GM23338 (cell line): Measurements from ENCODE around the gene SIGLEC12. TPM values are rescaled to one million over a fixed set of nuclear protein-coding genes. Genes with fewer than 3 reads are reported as not detected.

Experiments used
- ATAC-seq: fragments of 200-7000 bp; cut with Tn5 transposase; 3 replicates; pipeline ENCODE4 v1.9.1; 2020
- DNase-seq: peaks from one replicate; pipeline ENCODE4 v3.0.0-alpha.2; 2015; ENCODE audit warnings: low spot score
- H2AFZ ChIP-seq: fragments of 200-600 bp; sonication (generic); 2 replicates; pipeline ENCODE4 v1.8.0; 2016; ENCODE audit warnings: antibody characterized with exemption, mild to moderate bottlenecking, moderate library complexity
- H3F3A ChIP-seq: fragments of 200-600 bp; sonication (generic); replicated peaks from 2 replicates; pipeline ENCODE4 v1.8.0; 2017; ENCODE audit warnings: antibody characterized with exemption, mixed run types, low read depth
- H3K27ac ChIP-seq: fragments of 200-600 bp; sonication (generic); 2 replicates; pipeline ENCODE4 v1.6.1; 2016; ENCODE audit warnings: low read depth
- H3K27me3 ChIP-seq: fragments of 200-600 bp; sonication (generic); 2 replicates; pipeline ENCODE4 v1.8.0; 2016; ENCODE audit warnings: mild to moderate bottlenecking, mixed run types, moderate library complexity; ENCODE audit not compliant: insufficient read depth
- H3K36me3 ChIP-seq: fragments of 200-600 bp; sonication (generic); 2 replicates; pipeline ENCODE4 v1.8.0; 2016; ENCODE audit warnings: mild to moderate bottlenecking; ENCODE audit not compliant: insufficient read depth
- H3K4me1 ChIP-seq: fragments of 200-600 bp; sonication (generic); 2 replicates; pipeline ENCODE4 v1.8.0; 2016; ENCODE audit warnings: mild to moderate bottlenecking, moderate library complexity; ENCODE audit not compliant: insufficient read depth
- H3K4me2 ChIP-seq: fragments of 200-600 bp; sonication (generic); 2 replicates; pipeline ENCODE4 v1.7.1; 2017; ENCODE audit warnings: mixed run types
- H3K4me3 ChIP-seq: fragments of 200-600 bp; sonication (generic); 2 replicates; pipeline ENCODE4 v1.6.1; 2016; ENCODE audit warnings: mixed run types
- H3K79me2 ChIP-seq: fragments of 200-600 bp; sonication (generic); replicated peaks from 2 replicates; pipeline ENCODE4 v1.8.0; 2017; ENCODE audit warnings: mild to moderate bottlenecking; ENCODE audit not compliant: insufficient read depth
- H3K9me2 ChIP-seq: fragments of 200-600 bp; sonication (generic); 2 replicates; pipeline ENCODE4 v1.8.0; 2017; ENCODE audit not compliant: insufficient read depth
- H4K20me1 ChIP-seq: fragments of 200-600 bp; sonication (generic); replicated peaks from 2 replicates; pipeline ENCODE4 v1.8.0; 2017; ENCODE audit warnings: mild to moderate bottlenecking; ENCODE audit not compliant: insufficient read depth
- H3K27ac Mint-ChIP-seq: 2 replicates; pipeline ENCODE4 v1.8.0; 2020; ENCODE audit warnings: inconsistent platforms, mild to moderate bottlenecking, moderate library complexity, mixed read lengths
- H3K27me3 Mint-ChIP-seq: 3 replicates; pipeline ENCODE4 v1.8.0; 2022; ENCODE audit warnings: low read depth, mild to moderate bottlenecking, moderate library complexity, mixed read lengths, inconsistent platforms; ENCODE audit not compliant: insufficient read depth, poor library complexity
- H3K36me3 Mint-ChIP-seq: 3 replicates; pipeline ENCODE4 v1.8.0; 2021; ENCODE audit warnings: low read depth, mild to moderate bottlenecking, inconsistent platforms, moderate library complexity, mixed read lengths
- H3K4me1 Mint-ChIP-seq: 3 replicates; pipeline ENCODE4 v1.8.0; 2020; ENCODE audit warnings: mild to moderate bottlenecking, inconsistent platforms, mixed read lengths
- H3K4me3 Mint-ChIP-seq: 3 replicates; pipeline ENCODE4 v1.8.0; 2021; ENCODE audit warnings: moderate library complexity, mild to moderate bottlenecking, inconsistent platforms, mixed read lengths
- H3K9me3 Mint-ChIP-seq: 3 replicates; pipeline ENCODE4 v1.8.0; 2020; ENCODE audit warnings: moderate library complexity, mild to moderate bottlenecking, inconsistent platforms, mixed read lengths
- CREB1 ChIP-seq: fragments of 250-450 bp; sonication (Bioruptor Pico); IDR thresholded peaks from 2 replicates; pipeline ENCODE4 v1.5.0; 2020; ENCODE audit warnings: low read depth, mild to moderate bottlenecking, moderate library complexity
- EZH2 ChIP-seq: fragments of 200-600 bp; sonication (generic); IDR thresholded peaks from one replicate; pipeline ENCODE4 v1.8.0; 2017; ENCODE audit warnings: antibody characterized with exemption, mild to moderate bottlenecking, low read depth; ENCODE audit not compliant: unreplicated experiment
- EZH2phosphoT487 ChIP-seq: fragments of 200-600 bp; sonication (generic); IDR thresholded peaks from one replicate; pipeline ENCODE4 v1.8.1; 2018; ENCODE audit warnings: antibody characterized with exemption; ENCODE audit not compliant: unreplicated experiment
- JUNB ChIP-seq: IDR thresholded peaks from one replicate; pipeline ENCODE4 v1.6.1; 2016; ENCODE audit warnings: antibody characterized with exemption; ENCODE audit not compliant: unreplicated experiment
- NANOG ChIP-seq: IDR thresholded peaks from 2 replicates; pipeline ENCODE4 v1.6.1; 2016; ENCODE audit warnings: antibody characterized with exemption, borderline replicate concordance
- POLR2AphosphoS5 ChIP-seq: IDR thresholded peaks from 2 replicates; pipeline ENCODE4 v1.6.1; 2016; ENCODE audit warnings: antibody characterized with exemption, low read depth
- STAT1 ChIP-seq: IDR thresholded peaks from one replicate; pipeline ENCODE4 v1.6.1; 2016; ENCODE audit warnings: antibody characterized with exemption; ENCODE audit not compliant: unreplicated experiment
- ZNF114 ChIP-seq: fragments of 250-450 bp; sonication (Bioruptor Pico); IDR thresholded peaks from 2 replicates; pipeline ENCODE4 v1.5.0; 2020; ENCODE audit warnings: mild to moderate bottlenecking, moderate library complexity
- ZNF331 ChIP-seq: fragments of 250-450 bp; sonication (Bioruptor Pico); IDR thresholded peaks from 2 replicates; pipeline ENCODE4 v1.5.0; 2020; ENCODE audit warnings: low read depth, mild to moderate bottlenecking, moderate library complexity
- ZNF462 ChIP-seq: fragments of 250-450 bp; sonication (Bioruptor Pico); IDR thresholded peaks from 2 replicates; pipeline ENCODE4 v1.5.0; 2020; ENCODE audit warnings: mild to moderate bottlenecking, moderate library complexity
- polyA plus RNA-seq: library from polyadenylated mRNA; unstranded; fragments of >200 nt; fragmentation: Nextera tagmentation; extraction: Ambion mirVana; gene quantifications from 2 replicates; pipeline ENCODE4 v1.2.1, GENCODE V29; 2016
- total RNA-seq: library from RNA; depleted of rRNA; stranded (reverse); fragments of >200 nt; shearing (Covaris generic); gene quantifications from 2 replicates; pipeline ENCODE4 v1.2.3, GENCODE V29; 2014
- TF ChIP-seq, protein P1 (sequence below): IDR thresholded peaks from 2 replicates; pipeline ENCODE4 v1.6.1; 2016; ENCODE audit warnings: antibody characterized with exemption
- TF ChIP-seq, protein P2 (sequence below), 2 experiments: fragments of 200-600 bp in 1 of 2; sonication (generic) in 1 of 2; conservative IDR thresholded peaks; 2 replicates each; pipeline versions ENCODE4 v1.5.1 to v1.6.1; 2016 to 2017; ENCODE audit warnings: antibody characterized with exemption in 2 of 2, low read depth in 2 of 2, mild to moderate bottlenecking in 2 of 2, moderate library complexity in 1 of 2
- TF ChIP-seq, protein P3 (sequence below): IDR thresholded peaks from one replicate; pipeline ENCODE4 v1.6.1; 2018; ENCODE audit warnings: antibody characterized with exemption; ENCODE audit not compliant: unreplicated experiment

Gene SIGLEC12
- total and polyA plus RNA-seq, 2 experiments from 2014 or later = not detected

DNA sequence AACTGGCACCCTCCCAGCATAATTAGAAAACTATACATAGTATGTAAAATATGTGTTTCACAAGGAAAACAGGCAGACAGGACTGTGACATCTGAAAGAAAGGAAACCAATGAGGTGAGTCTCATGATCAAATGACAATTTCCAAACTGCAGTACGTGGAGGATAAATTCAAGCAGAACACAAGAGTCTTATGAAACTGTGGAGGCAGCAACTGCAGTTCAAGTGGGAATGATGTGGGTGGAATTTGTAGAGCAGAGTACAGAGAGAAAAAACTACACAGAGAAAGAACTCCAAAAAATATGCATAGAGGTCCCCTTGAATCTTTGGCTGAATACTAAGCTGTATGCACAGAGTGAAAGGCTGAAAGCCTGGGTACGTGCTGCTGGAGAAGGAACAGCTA lies 20.2 kb upstream of the SIGLEC12 start:
- Histone ChIP-seq H3K27me3 (no peaks in the 10 kb centered on the region), H3K9me2 (0 out of 2 replicates have a peak, but pooled peaks cover 6% of the 10 kb centered on the region), H3K36me3 (no peaks in the 10 kb centered on the region), H3K4me2 (no peak overlapping the region), H4K20me1 (no peaks in the 10 kb centered on the region), H2AFZ (no peak overlapping the region), H3K4me1 (no peaks in the 10 kb centered on the region), H3K4me3 (no peak overlapping the region), H3K79me2 (no peaks in the 10 kb centered on the region), H3F3A (no peaks in the 10 kb centered on the region), H3K27ac (no peak overlapping the region)
- no peaks in the 10 kb centered on the region for H3K27me3 Mint-ChIP-seq
- peaks cover 89% of the 10 kb centered on the region for H3K9me3 Mint-ChIP-seq
- DNase-seq = no peak
- H3K36me3 Mint-ChIP-seq = peaks cover 9% of the 10 kb centered on the region; the same call in 2 of the 3 replicates
- H3K4me3 Mint-ChIP-seq = no peak overlapping the region
- no peak overlapping the region for H3K27ac Mint-ChIP-seq
- no peak for ATAC-seq
- no peaks in the 10 kb centered on the region for H3K4me1 Mint-ChIP-seq
- TF ChIP-seq CREB1 (CRISPR knock-in tag) (no peak), ZNF462 (CRISPR knock-in tag) (no peak), POLR2AphosphoS5 (no peak), STAT1 (no peak), JUNB (no peak), NANOG (no peak), EZH2 (no peak), ZNF114 (CRISPR knock-in tag) (no peak), ZNF331 (CRISPR knock-in tag) (no peak), EZH2phosphoT487 (no peak)
- TF ChIP-seq, protein P1, sequence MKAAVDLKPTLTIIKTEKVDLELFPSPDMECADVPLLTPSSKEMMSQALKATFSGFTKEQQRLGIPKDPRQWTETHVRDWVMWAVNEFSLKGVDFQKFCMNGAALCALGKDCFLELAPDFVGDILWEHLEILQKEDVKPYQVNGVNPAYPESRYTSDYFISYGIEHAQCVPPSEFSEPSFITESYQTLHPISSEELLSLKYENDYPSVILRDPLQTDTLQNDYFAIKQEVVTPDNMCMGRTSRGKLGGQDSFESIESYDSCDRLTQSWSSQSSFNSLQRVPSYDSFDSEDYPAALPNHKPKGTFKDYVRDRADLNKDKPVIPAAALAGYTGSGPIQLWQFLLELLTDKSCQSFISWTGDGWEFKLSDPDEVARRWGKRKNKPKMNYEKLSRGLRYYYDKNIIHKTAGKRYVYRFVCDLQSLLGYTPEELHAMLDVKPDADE = no peak
- TF ChIP-seq, protein P2, sequence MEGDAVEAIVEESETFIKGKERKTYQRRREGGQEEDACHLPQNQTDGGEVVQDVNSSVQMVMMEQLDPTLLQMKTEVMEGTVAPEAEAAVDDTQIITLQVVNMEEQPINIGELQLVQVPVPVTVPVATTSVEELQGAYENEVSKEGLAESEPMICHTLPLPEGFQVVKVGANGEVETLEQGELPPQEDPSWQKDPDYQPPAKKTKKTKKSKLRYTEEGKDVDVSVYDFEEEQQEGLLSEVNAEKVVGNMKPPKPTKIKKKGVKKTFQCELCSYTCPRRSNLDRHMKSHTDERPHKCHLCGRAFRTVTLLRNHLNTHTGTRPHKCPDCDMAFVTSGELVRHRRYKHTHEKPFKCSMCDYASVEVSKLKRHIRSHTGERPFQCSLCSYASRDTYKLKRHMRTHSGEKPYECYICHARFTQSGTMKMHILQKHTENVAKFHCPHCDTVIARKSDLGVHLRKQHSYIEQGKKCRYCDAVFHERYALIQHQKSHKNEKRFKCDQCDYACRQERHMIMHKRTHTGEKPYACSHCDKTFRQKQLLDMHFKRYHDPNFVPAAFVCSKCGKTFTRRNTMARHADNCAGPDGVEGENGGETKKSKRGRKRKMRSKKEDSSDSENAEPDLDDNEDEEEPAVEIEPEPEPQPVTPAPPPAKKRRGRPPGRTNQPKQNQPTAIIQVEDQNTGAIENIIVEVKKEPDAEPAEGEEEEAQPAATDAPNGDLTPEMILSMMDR (conservative IDR thresholded peaks at IDR 0.05; ENCODE audit: low read depth in 2 of 2) = no peak
- TF ChIP-seq, protein P3, sequence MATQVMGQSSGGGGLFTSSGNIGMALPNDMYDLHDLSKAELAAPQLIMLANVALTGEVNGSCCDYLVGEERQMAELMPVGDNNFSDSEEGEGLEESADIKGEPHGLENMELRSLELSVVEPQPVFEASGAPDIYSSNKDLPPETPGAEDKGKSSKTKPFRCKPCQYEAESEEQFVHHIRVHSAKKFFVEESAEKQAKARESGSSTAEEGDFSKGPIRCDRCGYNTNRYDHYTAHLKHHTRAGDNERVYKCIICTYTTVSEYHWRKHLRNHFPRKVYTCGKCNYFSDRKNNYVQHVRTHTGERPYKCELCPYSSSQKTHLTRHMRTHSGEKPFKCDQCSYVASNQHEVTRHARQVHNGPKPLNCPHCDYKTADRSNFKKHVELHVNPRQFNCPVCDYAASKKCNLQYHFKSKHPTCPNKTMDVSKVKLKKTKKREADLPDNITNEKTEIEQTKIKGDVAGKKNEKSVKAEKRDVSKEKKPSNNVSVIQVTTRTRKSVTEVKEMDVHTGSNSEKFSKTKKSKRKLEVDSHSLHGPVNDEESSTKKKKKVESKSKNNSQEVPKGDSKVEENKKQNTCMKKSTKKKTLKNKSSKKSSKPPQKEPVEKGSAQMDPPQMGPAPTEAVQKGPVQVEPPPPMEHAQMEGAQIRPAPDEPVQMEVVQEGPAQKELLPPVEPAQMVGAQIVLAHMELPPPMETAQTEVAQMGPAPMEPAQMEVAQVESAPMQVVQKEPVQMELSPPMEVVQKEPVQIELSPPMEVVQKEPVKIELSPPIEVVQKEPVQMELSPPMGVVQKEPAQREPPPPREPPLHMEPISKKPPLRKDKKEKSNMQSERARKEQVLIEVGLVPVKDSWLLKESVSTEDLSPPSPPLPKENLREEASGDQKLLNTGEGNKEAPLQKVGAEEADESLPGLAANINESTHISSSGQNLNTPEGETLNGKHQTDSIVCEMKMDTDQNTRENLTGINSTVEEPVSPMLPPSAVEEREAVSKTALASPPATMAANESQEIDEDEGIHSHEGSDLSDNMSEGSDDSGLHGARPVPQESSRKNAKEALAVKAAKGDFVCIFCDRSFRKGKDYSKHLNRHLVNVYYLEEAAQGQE = no peak
